ENCODE measurements around the gene MYO10. TPM values are rescaled to one million over a fixed set of nuclear protein-coding genes. Genes with fewer than 3 reads are reported as not detected.
"Not testable (repeated sequence)": the region's sequence is repeated elsewhere in the genome, so short reads cannot be mapped to it uniquely, and the experiment has no call there.

The MYO10 gene
- total and polyA plus RNA-seq, 4 donors, result 27.9 to 77.7 (median 41.8) TPM

- Histone ChIP-seq H3K27ac (ENCODE audit: low read depth, low read length) (no peak overlapping the region), H3K9me3 (ENCODE audit: control insufficient read depth, insufficient read depth, low read length) (no peaks in the 10 kb centered on the region), H3K36me3 (ENCODE audit: control insufficient read depth, insufficient read depth, low read length) (no peaks in the 10 kb centered on the region), H3K27me3 (ENCODE audit: control insufficient read depth, insufficient read depth, low read length) (no peaks in the 10 kb centered on the region), H3K4me3 (ENCODE audit: low read depth, low read length) (no peak overlapping the region), H3K4me1 (ENCODE audit: control insufficient read depth, insufficient read depth, low read length) (no peaks in the 10 kb centered on the region)
- WGBS (ENCODE audit: insufficient coverage), result 85% methylated on average over 6 of the region's 6 CpGs
- DNase-seq (ENCODE audit: low read depth in 4 of 6, low spot score in 6 of 6), result no peak
These were observed 52.3 kb downstream of the MYO10 start for GRCh38 chr5:16883806-16884205.

- Histone ChIP-seq H3K27ac (ENCODE audit: low read depth, low read length) (no peak overlapping the region), H3K9me3 (ENCODE audit: control insufficient read depth, insufficient read depth, low read length) (no peaks in the 10 kb centered on the region), H3K36me3 (ENCODE audit: control insufficient read depth, insufficient read depth, low read length) (no peaks in the 10 kb centered on the region), H3K27me3 (ENCODE audit: control insufficient read depth, insufficient read depth, low read length) (no peaks in the 10 kb centered on the region), H3K4me1 (ENCODE audit: control insufficient read depth, insufficient read depth, low read length) (no peaks in the 10 kb centered on the region), H3K4me3 (ENCODE audit: low read depth, low read length) (no peak overlapping the region)
- DNase-seq (ENCODE audit: low read depth in 4 of 6, low spot score in 6 of 6), result no peak
- 97% methylated on average over 4 of the region's 6 CpGs for WGBS (ENCODE audit: insufficient coverage)
These were observed 52.9 kb downstream of the MYO10 start for GRCh38 chr5:16883176-16883575.

- no peaks in the 10 kb centered on the region for H3K27me3 ChIP-seq (ENCODE audit: control insufficient read depth, insufficient read depth, low read length)
- no peak overlapping the region for H3K4me3 ChIP-seq (ENCODE audit: low read depth, low read length)
- no peak overlapping the region for H3K27ac ChIP-seq (ENCODE audit: low read depth, low read length)
- H3K9me3 ChIP-seq (ENCODE audit: control insufficient read depth, insufficient read depth, low read length), result no peaks in the 10 kb centered on the region
- H3K36me3 ChIP-seq (ENCODE audit: control insufficient read depth, insufficient read depth, low read length), result no peaks in the 10 kb centered on the region
- DNase-seq (ENCODE audit: low read depth in 4 of 6, low spot score in 6 of 6), result no peak
- 29% methylated on average over 2 of the region's 3 CpGs for WGBS (ENCODE audit: insufficient coverage)
- no peaks in the 10 kb centered on the region for H3K4me1 ChIP-seq (ENCODE audit: control insufficient read depth, insufficient read depth, low read length)
These were observed 54.8 kb downstream of the MYO10 start for GRCh38 chr5:16881251-16881650.

GRCh38 chr5:16880547-16880946 lies 55.5 kb downstream of the MYO10 start:
- no peaks in the 10 kb centered on the region for H3K27me3 ChIP-seq (ENCODE audit: control insufficient read depth, insufficient read depth, low read length)
- DNase-seq (ENCODE audit: low read depth in 4 of 6, low spot score in 6 of 6), result no peak
- no peaks in the 10 kb centered on the region for H3K4me1 ChIP-seq (ENCODE audit: control insufficient read depth, insufficient read depth, low read length)
- 50% methylated on average over 2 of the region's 3 CpGs for WGBS (ENCODE audit: insufficient coverage)
- H3K27ac ChIP-seq (ENCODE audit: low read depth, low read length), result no peak overlapping the region
- no peaks in the 10 kb centered on the region for H3K36me3 ChIP-seq (ENCODE audit: control insufficient read depth, insufficient read depth, low read length)
- no peaks in the 10 kb centered on the region for H3K9me3 ChIP-seq (ENCODE audit: control insufficient read depth, insufficient read depth, low read length)
- H3K4me3 ChIP-seq (ENCODE audit: low read depth, low read length), result no peak overlapping the region

GRCh38 chr5:16879650-16880049 lies 56.4 kb downstream of the MYO10 start:
- H3K27ac ChIP-seq (ENCODE audit: low read depth, low read length), result no peak overlapping the region
- DNase-seq (ENCODE audit: low read depth in 4 of 6, low spot score in 6 of 6), result no peak
- no peaks in the 10 kb centered on the region for H3K4me1 ChIP-seq (ENCODE audit: control insufficient read depth, insufficient read depth, low read length)
- H3K9me3 ChIP-seq (ENCODE audit: control insufficient read depth, insufficient read depth, low read length), result no peaks in the 10 kb centered on the region
- no peaks in the 10 kb centered on the region for H3K36me3 ChIP-seq (ENCODE audit: control insufficient read depth, insufficient read depth, low read length)
- WGBS (ENCODE audit: insufficient coverage), result 96% methylated on average over 12 of the region's 13 CpGs
- H3K27me3 ChIP-seq (ENCODE audit: control insufficient read depth, insufficient read depth, low read length), result no peaks in the 10 kb centered on the region
- H3K4me3 ChIP-seq (ENCODE audit: low read depth, low read length), result no peak overlapping the region

- no peaks in the 10 kb centered on the region for H3K36me3 ChIP-seq (ENCODE audit: control insufficient read depth, insufficient read depth, low read length)
- H3K27me3 ChIP-seq (ENCODE audit: control insufficient read depth, insufficient read depth, low read length), result no peaks in the 10 kb centered on the region
- no peaks in the 10 kb centered on the region for H3K9me3 ChIP-seq (ENCODE audit: control insufficient read depth, insufficient read depth, low read length)
- no peak overlapping the region for H3K27ac ChIP-seq (ENCODE audit: low read depth, low read length)
- no peak overlapping the region for H3K4me3 ChIP-seq (ENCODE audit: low read depth, low read length)
- no peaks in the 10 kb centered on the region for H3K4me1 ChIP-seq (ENCODE audit: control insufficient read depth, insufficient read depth, low read length)
- DNase-seq (ENCODE audit: low read depth in 4 of 6, low spot score in 6 of 6), result no peak
- WGBS (ENCODE audit: insufficient coverage), result no CpG with 5 or more reads among the region's 1 CpG
These were observed 56.9 kb downstream of the MYO10 start for GRCh38 chr5:16879191-16879590.

GRCh38 chr5:16877267-16877935 lies 58.7 kb downstream of the MYO10 start:
- WGBS (ENCODE audit: insufficient coverage), result 92% methylated on average over 4 of the region's 9 CpGs
- Histone ChIP-seq H3K27me3 (ENCODE audit: control insufficient read depth, insufficient read depth, low read length) (no peaks in the 10 kb centered on the region), H3K4me1 (ENCODE audit: control insufficient read depth, insufficient read depth, low read length) (no peaks in the 10 kb centered on the region), H3K4me3 (ENCODE audit: low read depth, low read length) (no peak overlapping the region), H3K9me3 (ENCODE audit: control insufficient read depth, insufficient read depth, low read length) (no peaks in the 10 kb centered on the region), H3K27ac (ENCODE audit: low read depth, low read length) (no peak overlapping the region), H3K36me3 (ENCODE audit: control insufficient read depth, insufficient read depth, low read length) (no peaks in the 10 kb centered on the region)
- no peak for DNase-seq (ENCODE audit: low read depth in 4 of 6, low spot score in 6 of 6)

GRCh38 chr5:16874424-16874823 lies 61.7 kb downstream of the MYO10 start:
- not testable (repeated sequence) for H3K36me3 ChIP-seq (ENCODE audit: control insufficient read depth, insufficient read depth, low read length); H3K4me3 ChIP-seq (ENCODE audit: low read depth, low read length); H3K4me1 ChIP-seq (ENCODE audit: control insufficient read depth, insufficient read depth, low read length); H3K27me3 ChIP-seq (ENCODE audit: control insufficient read depth, insufficient read depth, low read length); H3K9me3 ChIP-seq (ENCODE audit: control insufficient read depth, insufficient read depth, low read length); H3K27ac ChIP-seq (ENCODE audit: low read depth, low read length); DNase-seq (ENCODE audit: low read depth in 4 of 6, low spot score in 6 of 6)
- 100% methylated on average over 1 of the region's 1 CpG for WGBS (ENCODE audit: insufficient coverage)

- H3K9me3 ChIP-seq (ENCODE audit: control insufficient read depth, insufficient read depth, low read length), result no peaks in the 10 kb centered on the region
- WGBS (ENCODE audit: insufficient coverage), result no CpG with 5 or more reads among the region's 4 CpGs
- H3K4me3 ChIP-seq (ENCODE audit: low read depth, low read length), result no peak overlapping the region
- H3K36me3 ChIP-seq (ENCODE audit: control insufficient read depth, insufficient read depth, low read length), result no peaks in the 10 kb centered on the region
- DNase-seq (ENCODE audit: low read depth in 4 of 6, low spot score in 6 of 6), result no peak
- no peak overlapping the region for H3K27ac ChIP-seq (ENCODE audit: low read depth, low read length)
- peaks cover 5% of the 10 kb centered on the region for H3K4me1 ChIP-seq (ENCODE audit: control insufficient read depth, insufficient read depth, low read length)
- no peaks in the 10 kb centered on the region for H3K27me3 ChIP-seq (ENCODE audit: control insufficient read depth, insufficient read depth, low read length)
These were observed 64.2 kb downstream of the MYO10 start for GRCh38 chr5:16871746-16872339.

- Histone ChIP-seq H3K27ac (ENCODE audit: low read depth, low read length) (no peak overlapping the region), H3K4me1 (ENCODE audit: control insufficient read depth, insufficient read depth, low read length) (peaks cover 8% of the 10 kb centered on the region)
These were observed 65.2 kb downstream of the MYO10 start for GRCh38 chr5:16870878-16871277.

More at GRCh38 chr5:16870878-16871277, 65.2 kb downstream of the MYO10 start:
- Histone ChIP-seq H3K4me3 (ENCODE audit: low read depth, low read length) (no peak overlapping the region), H3K27me3 (ENCODE audit: control insufficient read depth, insufficient read depth, low read length) (no peaks in the 10 kb centered on the region), H3K9me3 (ENCODE audit: control insufficient read depth, insufficient read depth, low read length) (no peaks in the 10 kb centered on the region), H3K36me3 (ENCODE audit: control insufficient read depth, insufficient read depth, low read length) (no peaks in the 10 kb centered on the region)
- WGBS (ENCODE audit: insufficient coverage), result 92% methylated on average over 1 of the region's 1 CpG
- DNase-seq (ENCODE audit: low read depth in 4 of 6, low spot score in 6 of 6), result no peak

Data from spinal cord (tissue), 10 donors.